H1 (cell line): ENCODE results near the gene MRM3. TPM values are rescaled to one million over a fixed set of nuclear protein-coding genes. Genes with fewer than 3 reads are reported as not detected.

Experiments
- CTCF ChIA-PET: fragments of 300-600 bp; sonication (Branson Sonifier 250); formaldehyde crosslinking; loops from one replicate; lab custom pipeline; 2021; ENCODE audit not compliant: partially characterized antibody; lab: Charles Lee
- POLR2A ChIA-PET: fragments of 300-600 bp; sonication (Branson Sonifier 250); formaldehyde crosslinking; loops from one replicate; lab custom pipeline; 2021; ENCODE audit warnings: inconsistent platforms; ENCODE audit not compliant: partially characterized antibody; lab: Charles Lee
- DNase-seq, 2 experiments: peaks; one replicate each; pipeline versions ENCODE4 v3.0.0 to v3.0.0-alpha.2; 2010 to 2022; ENCODE audit warnings: low spot score in 2 of 2, low read depth in 1 of 2, mixed read lengths in 1 of 2
- FAIRE-seq: peaks from 2 replicates; lab custom pipeline; 2011; peaks lifted over from hg19 to GRCh38; lab: Jason Lieb, UNC
- H2AFZ ChIP-seq: 2 replicates; pipeline ENCODE4 v1.8.1; 2012; ENCODE audit warnings: low read length, inconsistent platforms
- H2AK5ac ChIP-seq: 2 replicates; pipeline ENCODE4 v1.6.1; 2013; ENCODE audit warnings: low read depth, low read length
- H2BK120ac ChIP-seq: replicated peaks from 2 replicates; pipeline ENCODE3; 2013; ENCODE audit warnings: low read depth, low read length, inconsistent platforms
- H2BK12ac ChIP-seq: 2 replicates; pipeline ENCODE4 v1.6.1; 2013; ENCODE audit warnings: low read depth, low read length
- H2BK15ac ChIP-seq: 2 replicates; pipeline ENCODE4 v1.6.1; 2013; ENCODE audit warnings: low read length
- H2BK20ac ChIP-seq: 2 replicates; pipeline ENCODE4 v1.6.1; 2013; ENCODE audit warnings: low read length
- H2BK5ac ChIP-seq: 2 replicates; pipeline ENCODE4 v1.6.1; 2013; ENCODE audit warnings: low read depth, low read length
- H3K14ac ChIP-seq: 2 replicates; pipeline ENCODE4 v1.6.1; 2013; ENCODE audit warnings: inconsistent platforms; ENCODE audit not compliant: insufficient read length
- H3K18ac ChIP-seq: 2 replicates; pipeline ENCODE4 v1.6.1; 2013; ENCODE audit warnings: low read length; ENCODE audit errors: extremely low read depth
- H3K23ac ChIP-seq: 2 replicates; pipeline ENCODE4 v1.6.1; 2013; ENCODE audit warnings: inconsistent platforms; ENCODE audit not compliant: insufficient read length
- H3K23me2 ChIP-seq: 2 replicates; pipeline ENCODE4 v1.6.1; 2013; ENCODE audit warnings: low read depth, low read length
- H3K27ac ChIP-seq: 2 replicates; pipeline ENCODE4 v1.6.1; 2011; ENCODE audit warnings: low read depth, low read length, inconsistent platforms
- H3K27me3 ChIP-seq, 4 experiments: replicated peaks in 1 of 4; 1 replicate in 1 of 4; 2 replicates in 3 of 4; pipeline versions ENCODE4 v1.6.1 to v1.8.1; 2011 to 2013; ENCODE audit warnings: low read length in 3 of 4, mild to moderate bottlenecking in 3 of 4, inconsistent platforms in 2 of 4, mixed read lengths in 2 of 4, moderate library complexity in 1 of 4; ENCODE audit not compliant: control insufficient read depth in 3 of 4, insufficient read depth in 3 of 4; ENCODE audit errors: extremely low read depth in 1 of 4
- H3K36me3 ChIP-seq, 4 experiments: 2 replicates each; pipeline versions ENCODE4 v1.6.1 to v1.8.1; 2011 to 2013; ENCODE audit warnings: mild to moderate bottlenecking in 4 of 4, low read length in 3 of 4, moderate library complexity in 2 of 4, control low read depth in 1 of 4, inconsistent platforms in 1 of 4; ENCODE audit not compliant: insufficient read depth in 4 of 4, control insufficient read depth in 2 of 4
- H3K4ac ChIP-seq: replicated peaks from 2 replicates; pipeline ENCODE3; 2013; ENCODE audit warnings: low read length, low read depth, mixed read lengths, inconsistent platforms; ENCODE audit not compliant: insufficient read length
- H3K4me1 ChIP-seq, 4 experiments: replicated peaks in 1 of 4; 1 replicate in 1 of 4; 2 replicates in 3 of 4; pipeline versions ENCODE4 v1.6.1 to v1.8.1; 2011 to 2013; ENCODE audit warnings: low read length in 3 of 4, inconsistent platforms in 2 of 4, mixed read lengths in 1 of 4; ENCODE audit not compliant: insufficient read depth in 4 of 4, control insufficient read depth in 3 of 4
- H3K4me2 ChIP-seq, 2 experiments: 2 replicates each; pipeline versions ENCODE4 v1.6.1 to v1.8.1; 2011 to 2013; ENCODE audit warnings: low read depth in 2 of 2, low read length in 2 of 2, control low read depth in 1 of 2, inconsistent platforms in 1 of 2, mild to moderate bottlenecking in 1 of 2; ENCODE audit not compliant: insufficient read depth in 1 of 2
- H3K4me3 ChIP-seq, 4 experiments: fragments of 200-600, 300-600 bp in 1 of 4; sonication (generic), shearing (Covaris generic), sonication (Bioruptor Twin) in 1 of 4; 2 replicates each; pipeline versions ENCODE4 v1.5.1 to v1.8.1; 2011 to 2016; ENCODE audit warnings: low read length in 4 of 4, low read depth in 3 of 4, control low read depth in 2 of 4, inconsistent platforms in 2 of 4, mild to moderate bottlenecking in 2 of 4, mixed read lengths in 1 of 4, moderate library complexity in 1 of 4; ENCODE audit not compliant: insufficient read depth in 2 of 4; ENCODE audit errors: extremely low read depth in 1 of 4
- H3K56ac ChIP-seq: replicated peaks from 2 replicates; pipeline ENCODE3; 2013; ENCODE audit warnings: low read depth, mild to moderate bottlenecking, mixed read lengths, low read length, inconsistent platforms; ENCODE audit not compliant: insufficient read length
- H3K79me1 ChIP-seq: 2 replicates; pipeline ENCODE4 v1.6.1; 2013; ENCODE audit warnings: low read depth, low read length, control low read depth
- H3K79me2 ChIP-seq, 2 experiments: 2 replicates each; pipeline versions ENCODE4 v1.6.1 to v1.8.1; 2012 to 2013; ENCODE audit warnings: low read length in 2 of 2, mild to moderate bottlenecking in 2 of 2, inconsistent platforms in 1 of 2; ENCODE audit not compliant: insufficient read depth in 2 of 2, control insufficient read depth in 1 of 2
- H3K9ac ChIP-seq, 4 experiments: replicated peaks in 1 of 4; 1 replicate in 1 of 4; 2 replicates in 3 of 4; pipeline versions ENCODE4 v1.6.1 to v1.8.1; 2011 to 2013; ENCODE audit warnings: low read depth in 3 of 4, low read length in 3 of 4, control low read depth in 2 of 4, mild to moderate bottlenecking in 2 of 4, moderate library complexity in 2 of 4, inconsistent platforms in 1 of 4; ENCODE audit errors: extremely low read depth in 1 of 4
- H3K9me3 ChIP-seq, 2 experiments: 2 replicates each; pipeline versions ENCODE4 v1.6.1 to v1.8.1; 2012 to 2013; ENCODE audit warnings: mild to moderate bottlenecking in 2 of 2, moderate library complexity in 2 of 2, control low read depth in 1 of 2, inconsistent platforms in 1 of 2, low read depth in 1 of 2, low read length in 1 of 2, mixed read lengths in 1 of 2; ENCODE audit not compliant: insufficient read depth in 2 of 2
- H4K20me1 ChIP-seq, 2 experiments: replicated peaks in 1 of 2; 2 replicates each; pipeline versions ENCODE3 to v1.8.1; 2011 to 2013; ENCODE audit warnings: inconsistent platforms in 2 of 2, low read length in 2 of 2, mild to moderate bottlenecking in 1 of 2; ENCODE audit not compliant: insufficient read depth in 2 of 2, control insufficient read depth in 1 of 2
- H4K5ac ChIP-seq: 2 replicates; pipeline ENCODE4 v1.6.1; 2013; ENCODE audit warnings: low read length, low read depth, mixed read lengths, inconsistent platforms; ENCODE audit not compliant: insufficient read length
- H4K8ac ChIP-seq: 2 replicates; pipeline ENCODE4 v1.8.0; 2013; ENCODE audit warnings: mild to moderate bottlenecking, moderate library complexity, low read length, inconsistent platforms; ENCODE audit not compliant: insufficient read depth; ENCODE audit errors: extremely low read depth
- H4K91ac ChIP-seq: replicated peaks from 2 replicates; pipeline ENCODE3; 2013; ENCODE audit warnings: low read length, mixed read lengths, inconsistent platforms; ENCODE audit not compliant: insufficient read length
- BRCA1 ChIP-seq: IDR thresholded peaks from 2 replicates; pipeline ENCODE4 v1.6.1; 2012; ENCODE audit warnings: low read depth, low read length, improper control_type of control experiment
- KDM5A ChIP-seq: fragments of 200-600 bp; IDR thresholded peaks from 2 replicates; pipeline ENCODE4 v1.7.1; 2012; ENCODE audit warnings: mild to moderate bottlenecking, low read length, inconsistent platforms, mixed read lengths
- MAFK ChIP-seq: IDR thresholded peaks from 2 replicates; pipeline ENCODE4 v1.6.1; 2012; ENCODE audit warnings: low read depth, mild to moderate bottlenecking, improper control_type of control experiment, low read length
- POLR2AphosphoS5 ChIP-seq: IDR thresholded peaks from 2 replicates; pipeline ENCODE4 v1.6.1; 2011; ENCODE audit warnings: low read depth, low read length
- POU5F1 ChIP-seq: IDR thresholded peaks from 2 replicates; pipeline ENCODE4 v1.6.1; 2011; ENCODE audit warnings: low read depth, mild to moderate bottlenecking, low read length, moderate library complexity
- RBBP5 ChIP-seq: IDR thresholded peaks from 2 replicates; pipeline ENCODE4 v1.7.1; 2012; ENCODE audit warnings: low read depth, mild to moderate bottlenecking, inconsistent platforms, low read length, moderate library complexity, borderline replicate concordance
- RFX5 ChIP-seq: IDR thresholded peaks from 2 replicates; pipeline ENCODE4 v1.6.1; 2011; ENCODE audit warnings: low read depth, low read length, improper control_type of control experiment, borderline replicate concordance
- SIRT6 ChIP-seq: IDR thresholded peaks from one replicate; pipeline ENCODE4 v1.7.1; 2012; ENCODE audit warnings: low read length, inconsistent platforms
- SUZ12 ChIP-seq: fragments of 200-600 bp; sonication (generic); IDR thresholded peaks from 2 replicates; pipeline ENCODE4 v1.6.1; 2012; ENCODE audit warnings: mild to moderate bottlenecking, inconsistent platforms, low read length, moderate library complexity, mixed read lengths
- TAF1 ChIP-seq: IDR thresholded peaks from 2 replicates; pipeline ENCODE4 v1.6.1; 2011; ENCODE audit warnings: mild to moderate bottlenecking, low read depth, low read length
- TBP ChIP-seq: IDR thresholded peaks from 2 replicates; pipeline ENCODE4 v1.6.1; 2011; ENCODE audit warnings: low read depth, low read length, improper control_type of control experiment
- WGBS, 2 experiments: shearing (Covaris generic) in 1 of 2; methylation state at CpG; one replicate each; pipeline versions ENCODE4 v1.1.6 to v1.1.7; 2013 to 2015; ENCODE audit warnings: low lambda C conversion rate in 2 of 2, mixed read lengths in 2 of 2, inconsistent platforms in 1 of 2, low coverage in 1 of 2, missing lambda C conversion rate in 1 of 2; ENCODE audit not compliant: insufficient replicate concordance in 2 of 2, insufficient coverage in 1 of 2, insufficient read length in 1 of 2; ENCODE audit errors: extremely low coverage in 1 of 2, missing lambda C conversion rate in 1 of 2; 5-methylcytosine and 5-hydroxymethylcytosine counted together
- polyA plus RNA-seq, 7 experiments: library from polyadenylated mRNA; depleted of rRNA in 3 of 7; stranded (reverse) in 5 of 7; unstranded in 2 of 7; fragments of >200 nt in 5 of 7; fragments of 200-250 nt in 2 of 7; gene quantifications; 1 replicate in 5 of 7; 2 replicates in 1 of 7; 4 replicates in 1 of 7; pipeline versions ENCODE4 v1.2.1 to v1.2.3, GENCODE V29; 2011 to 2013; ENCODE audit warnings: missing spikeins in 2 of 7, mixed read lengths in 2 of 7
- total RNA-seq: library from RNA; stranded (reverse); fragmentation: NEBNext Ultra II Directional; extraction: Animal tissue kit (Norgen Biotek cat#: 25700); gene quantifications from 2 replicates; pipeline ENCODE4 v1.2.1, GENCODE V29; 2021
- TF ChIP-seq, protein P1 (sequence below): IDR thresholded peaks from 2 replicates; pipeline ENCODE4 v1.6.1; 2011; ENCODE audit warnings: low read depth, mild to moderate bottlenecking, low read length; ENCODE audit not compliant: insufficient read depth
- TF ChIP-seq, protein P2 (sequence below): IDR thresholded peaks from 2 replicates; pipeline ENCODE4 v1.6.1; 2011; ENCODE audit warnings: low read length, improper control_type of control experiment

The MRM3 gene
- total and polyA plus RNA-seq, 2 of the 8 experiments (the other 6 are each of a cell fraction or from before 2014, with no cell fraction given), result 10.1 to 20.8 TPM

- no peak overlapping the region for H2AK5ac ChIP-seq
- POLR2A ChIA-PET, result interaction anchor here (0.9 to 3.9 kb wide), 3 partner anchors 9 to 17 kb away, joined by 4 to 15 read pairs (median 8); no protein-coding TSS in a partner anchor
- no peak overlapping the region for H3K4me2 ChIP-seq
- TF ChIP-seq, protein P1, sequence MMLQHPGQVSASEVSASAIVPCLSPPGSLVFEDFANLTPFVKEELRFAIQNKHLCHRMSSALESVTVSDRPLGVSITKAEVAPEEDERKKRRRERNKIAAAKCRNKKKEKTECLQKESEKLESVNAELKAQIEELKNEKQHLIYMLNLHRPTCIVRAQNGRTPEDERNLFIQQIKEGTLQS, result no peak
- TF ChIP-seq TBP (no peak), RFX5 (no peak), BRCA1 (no peak), POU5F1 (no peak), RBBP5 (no peak), SUZ12 (no peak), MAFK (no peak), KDM5A (no peak), SIRT6 (no peak), POLR2AphosphoS5 (no peak), TAF1 (no peak)
- TF ChIP-seq, protein P2, sequence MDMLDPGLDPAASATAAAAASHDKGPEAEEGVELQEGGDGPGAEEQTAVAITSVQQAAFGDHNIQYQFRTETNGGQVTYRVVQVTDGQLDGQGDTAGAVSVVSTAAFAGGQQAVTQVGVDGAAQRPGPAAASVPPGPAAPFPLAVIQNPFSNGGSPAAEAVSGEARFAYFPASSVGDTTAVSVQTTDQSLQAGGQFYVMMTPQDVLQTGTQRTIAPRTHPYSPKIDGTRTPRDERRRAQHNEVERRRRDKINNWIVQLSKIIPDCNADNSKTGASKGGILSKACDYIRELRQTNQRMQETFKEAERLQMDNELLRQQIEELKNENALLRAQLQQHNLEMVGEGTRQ, result no peak
These were observed 36.0 kb upstream of the MRM3 start for GRCh38 chr17:746181-746580.

More at GRCh38 chr17:746181-746580, 36.0 kb upstream of the MRM3 start:
- Histone ChIP-seq H4K5ac (no peak overlapping the region), H3K18ac (no peak overlapping the region), H3K9ac (no peak overlapping the region), H2BK12ac (no peak overlapping the region), H3K23ac (no peak overlapping the region), H3K14ac (no peak overlapping the region), H3K79me1 (peaks cover 21% of the 10 kb centered on the region), H4K91ac (no peak overlapping the region), H3K36me3 (peaks cover 33 to 77% (median 48%) of the 10 kb centered on the region in 4 experiments), H3K23me2 (peaks cover 3% of the 10 kb centered on the region), H3K4me3 (no peak overlapping the region), H3K79me2 (peaks cover 3 to 42% of the 10 kb centered on the region in 2 experiments; a peak in 3 of 4 replicates), H3K4me1 (peaks cover 0 to 7% (median 3%) of the 10 kb centered on the region in 4 experiments; a peak in 4 of 7 replicates), H4K20me1 (peaks cover 3 to 39% of the 10 kb centered on the region in 2 experiments), H3K9me3 (peaks cover 4 to 7% of the 10 kb centered on the region in 2 experiments; a peak in 2 of 4 replicates), H3K27me3 (no peaks in the 10 kb centered on the region), H3K56ac (no peak overlapping the region), H3K27ac (no peak overlapping the region), H2BK5ac (no peak overlapping the region), H2BK120ac (no peak overlapping the region), H3K4ac (no peak overlapping the region), H2BK20ac (no peak overlapping the region), H2AFZ (no peak overlapping the region), H2BK15ac (no peak overlapping the region), H4K8ac (no peak overlapping the region)
- CTCF ChIA-PET, result interaction anchor here (0.5 to 1.0 kb wide), 2 partner anchors 27 to 253 kb away, joined by 3 read pairs; no protein-coding TSS in a partner anchor
- FAIRE-seq (no peak), DNase-seq (no peak)
- WGBS, 2 experiments, result 95% methylated on average over 9 of the region's 9 CpGs; no CpG with 5 or more reads in 1 of the 2 experiments
